ENCODE data around the gene FRMD4A. TPM values are rescaled to one million over a fixed set of nuclear protein-coding genes. Genes with fewer than 3 reads are reported as not detected.
"Not testable (repeated sequence)": the region's sequence is repeated elsewhere in the genome, so short reads cannot be mapped to it uniquely, and the experiment has no call there.

The FRMD4A gene
- total RNA-seq, 1 experiment from 2014 or later: not detected

DNA sequence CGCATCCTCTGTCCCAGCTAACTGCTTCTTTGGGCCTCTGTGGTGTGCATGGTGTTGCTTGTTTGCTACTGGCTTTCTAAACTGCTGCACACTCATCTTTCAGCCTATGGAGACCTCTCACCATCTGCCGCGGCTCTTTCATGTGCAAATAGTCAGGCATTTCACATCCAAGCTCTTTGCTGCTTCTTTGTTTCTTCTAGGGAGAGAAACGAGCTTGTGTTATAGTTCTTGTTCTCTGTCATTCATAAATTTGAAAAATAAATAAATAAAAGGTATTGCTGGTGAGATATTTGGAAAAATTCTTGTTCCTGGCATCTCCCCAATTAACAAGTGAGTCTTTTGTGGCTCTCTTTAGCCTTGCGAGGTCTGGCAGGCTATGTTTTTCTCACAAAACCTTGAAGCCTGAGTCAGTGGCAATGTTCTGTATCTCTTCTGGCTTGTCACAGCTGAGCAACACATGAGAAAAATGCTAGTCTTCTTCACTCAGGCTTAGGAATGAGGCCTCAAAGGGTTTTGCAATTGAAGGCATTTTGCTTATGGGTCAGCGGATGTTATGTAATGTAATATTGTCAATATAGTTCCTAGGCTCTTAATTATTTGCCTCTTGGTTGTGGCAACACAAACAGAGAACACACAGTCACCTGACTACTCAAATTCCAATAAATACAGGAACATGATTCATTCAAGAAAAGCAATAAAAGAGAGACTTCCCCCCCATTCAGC lies 274.0 kb downstream of the FRMD4A start:
- no peak for DNase-seq (ENCODE audit: low spot score)

DNA sequence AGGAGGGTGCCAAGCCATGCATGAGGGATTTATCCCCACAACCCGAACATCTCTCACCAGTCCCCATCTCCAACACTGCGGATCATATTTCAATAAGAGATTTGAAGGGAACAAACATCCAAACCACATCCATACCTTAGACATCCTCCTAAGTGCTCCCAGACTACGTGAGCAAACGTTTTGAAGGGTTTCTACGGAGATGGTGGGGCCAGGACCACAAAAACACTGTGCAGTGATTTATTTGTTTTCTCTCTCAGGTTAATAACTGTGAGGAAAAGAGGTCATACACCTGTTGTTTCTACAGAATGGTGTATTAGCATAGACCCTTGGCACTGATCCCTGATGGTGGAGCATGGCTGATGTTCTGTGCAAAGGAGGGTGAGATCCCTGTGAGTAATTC lies 277.8 kb downstream of the FRMD4A start:
- no peak for DNase-seq (ENCODE audit: low spot score)

DNA sequence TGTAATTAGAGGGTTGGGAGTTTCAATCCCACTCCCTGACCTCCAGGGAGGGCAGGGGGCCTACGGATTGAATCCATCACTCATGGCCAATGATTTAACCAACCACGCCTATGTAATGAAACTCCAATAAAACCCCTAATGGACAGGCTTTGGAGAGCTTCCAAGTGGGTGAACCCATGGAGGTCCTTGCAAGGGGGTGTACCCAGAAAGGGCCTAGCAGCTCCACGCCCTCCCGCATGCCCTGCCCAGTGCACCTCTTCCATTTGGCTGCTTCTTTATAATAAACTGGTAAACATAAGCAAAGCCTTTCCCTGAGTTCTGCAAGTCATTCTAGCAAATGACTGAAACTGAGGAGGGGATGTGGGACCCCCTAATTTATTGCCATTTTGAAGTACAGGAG lies 280.1 kb downstream of the FRMD4A start:
- no peak for DNase-seq (ENCODE audit: low spot score)

DNA sequence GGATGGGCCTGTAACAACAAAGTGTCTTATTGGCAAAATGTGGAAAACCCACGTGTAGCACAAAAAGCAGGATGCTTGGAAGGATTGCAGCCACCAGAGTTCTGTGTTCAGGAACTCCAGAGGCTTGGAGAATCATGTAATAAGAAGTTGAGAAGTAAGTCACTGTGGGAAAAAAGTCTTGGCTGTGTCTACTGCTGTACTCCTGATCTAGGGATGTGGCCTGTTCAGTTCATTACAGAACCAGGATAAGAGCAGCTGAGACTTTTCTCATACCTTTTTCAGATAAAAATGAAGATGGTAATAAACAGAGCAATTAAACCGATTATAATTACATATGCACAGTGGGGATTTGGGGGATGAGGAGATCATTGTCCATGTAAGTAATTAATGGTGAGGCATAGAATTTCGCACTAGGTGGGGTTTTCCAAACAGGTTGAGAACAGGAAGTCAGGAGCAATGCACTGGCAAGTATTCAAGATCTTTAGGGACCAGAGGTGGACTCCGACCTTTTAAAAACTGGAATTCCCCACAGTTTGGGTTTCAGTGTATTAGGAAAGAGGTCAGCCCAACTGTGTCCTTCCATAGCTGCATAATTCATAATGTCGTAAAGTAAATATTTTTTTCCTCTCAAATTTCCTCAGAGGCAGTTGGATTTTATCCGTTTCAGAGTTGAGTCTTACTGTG lies 281.7 kb downstream of the FRMD4A start:
- no peak for DNase-seq (ENCODE audit: low spot score)

DNA sequence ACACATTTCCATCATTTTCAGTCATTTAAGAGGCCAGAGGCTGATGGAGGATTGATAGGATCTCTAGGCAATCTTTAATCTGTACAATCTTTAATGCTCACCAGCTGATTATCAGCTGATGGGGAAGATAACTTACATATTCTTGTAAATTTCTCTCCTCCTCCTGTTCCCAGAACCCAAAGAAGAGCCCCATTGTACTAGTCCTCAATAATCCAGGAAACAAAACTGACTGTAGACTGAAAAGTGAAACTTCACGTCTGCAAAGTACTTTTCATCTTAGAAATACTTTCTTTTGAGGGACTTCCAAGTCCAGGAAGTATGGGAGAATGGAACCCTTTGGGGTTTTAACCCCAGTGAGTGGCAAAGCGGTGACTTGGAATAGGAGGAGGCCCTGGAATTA lies 283.3 kb downstream of the FRMD4A start:
- no peak for DNase-seq (ENCODE audit: low spot score)

DNA sequence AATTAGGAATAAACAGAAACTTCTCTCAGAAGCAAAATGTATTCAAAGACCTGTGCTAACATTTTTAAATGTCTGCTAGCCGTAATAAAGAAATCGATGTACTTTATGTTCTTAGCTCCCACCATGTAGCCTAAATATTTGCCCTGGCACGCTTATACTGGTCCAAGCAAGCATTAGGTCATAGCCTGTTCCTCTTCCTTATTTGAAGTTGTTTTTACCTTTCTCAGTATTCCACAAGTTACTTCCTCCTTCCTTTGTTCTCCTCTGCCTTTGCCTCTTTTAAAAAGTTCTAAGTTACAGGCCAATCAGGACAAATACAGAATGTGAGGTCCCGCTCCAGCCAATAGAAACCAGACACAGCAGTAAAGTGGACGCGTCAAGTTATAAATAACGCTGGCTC lies 288.7 kb downstream of the FRMD4A start:
- DNase-seq (ENCODE audit: low spot score): not testable (repeated sequence)

DNA sequence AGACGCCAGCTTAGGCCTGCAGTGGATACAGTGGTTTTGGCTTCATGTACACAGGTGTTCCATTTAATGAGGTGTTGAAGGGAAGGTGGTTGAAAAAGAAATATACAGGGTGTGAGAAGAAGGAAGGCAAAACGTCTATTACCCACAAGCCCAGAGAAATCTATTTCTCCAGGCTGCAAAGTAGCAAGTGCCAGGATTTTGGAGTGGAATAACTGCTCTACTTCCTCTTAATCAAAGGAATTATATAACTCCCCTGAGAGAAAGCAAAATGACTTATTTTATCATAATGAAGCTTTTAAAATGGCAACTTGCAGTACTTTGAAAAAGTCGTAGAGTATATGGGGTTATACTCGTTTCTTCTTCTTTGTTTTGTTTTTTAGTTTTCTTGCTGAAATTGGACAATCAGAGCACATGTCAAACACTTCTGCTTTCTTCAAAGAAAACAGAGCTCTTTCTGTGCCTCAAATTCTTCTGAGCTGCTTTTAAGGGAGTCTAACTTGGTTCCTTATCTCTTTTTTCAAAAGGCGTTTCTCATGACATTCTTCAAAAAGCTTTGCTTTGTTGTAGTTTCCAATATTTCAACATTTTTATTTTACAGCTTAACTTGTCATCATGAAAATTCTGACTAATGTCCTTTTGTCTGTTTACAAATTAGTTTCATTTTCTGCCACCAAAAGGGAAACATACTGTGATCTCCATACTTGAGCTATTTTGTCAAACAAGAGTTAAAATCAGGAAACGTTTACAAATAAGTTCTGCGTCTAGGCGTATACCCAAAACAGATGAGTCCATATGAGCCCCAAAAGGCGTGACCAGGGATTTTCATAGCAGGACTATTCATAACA lies 289.7 kb downstream of the FRMD4A start:
- no peak for DNase-seq (ENCODE audit: low spot score)

DNA sequence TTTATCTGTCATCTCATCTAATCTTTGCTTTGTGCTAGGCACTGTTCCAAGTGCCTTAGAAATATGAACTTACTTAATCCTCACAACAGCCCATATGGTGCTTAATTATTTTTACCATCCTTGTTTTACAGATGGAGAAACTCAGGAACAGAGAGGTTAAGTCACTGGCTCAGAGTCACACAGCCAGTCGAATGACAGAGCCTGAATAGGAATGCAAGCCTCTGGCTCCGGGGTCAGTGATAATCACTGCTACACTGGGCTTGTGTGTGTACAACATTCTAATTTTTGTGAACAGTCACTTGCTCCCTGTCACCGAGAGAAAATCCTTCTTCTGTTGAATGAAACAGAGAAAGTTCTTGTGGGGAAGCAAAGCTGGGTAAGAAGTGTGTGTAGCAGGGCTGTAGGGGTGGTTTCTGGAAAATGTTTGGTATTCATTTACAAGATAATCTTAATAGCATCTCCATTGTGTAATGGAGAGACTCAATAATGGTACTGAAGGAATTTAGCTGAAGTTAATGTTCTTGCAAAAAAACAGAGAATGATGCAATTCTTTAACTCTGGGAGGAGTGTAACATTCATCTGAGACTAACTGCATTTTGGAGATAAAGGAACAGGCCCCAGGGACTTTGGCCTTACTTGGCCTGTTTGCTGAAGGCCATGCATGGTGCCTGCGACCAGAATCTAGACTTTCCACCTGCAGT lies 290.6 kb downstream of the FRMD4A start:
- DNase-seq (ENCODE audit: low spot score): no peak

DNA sequence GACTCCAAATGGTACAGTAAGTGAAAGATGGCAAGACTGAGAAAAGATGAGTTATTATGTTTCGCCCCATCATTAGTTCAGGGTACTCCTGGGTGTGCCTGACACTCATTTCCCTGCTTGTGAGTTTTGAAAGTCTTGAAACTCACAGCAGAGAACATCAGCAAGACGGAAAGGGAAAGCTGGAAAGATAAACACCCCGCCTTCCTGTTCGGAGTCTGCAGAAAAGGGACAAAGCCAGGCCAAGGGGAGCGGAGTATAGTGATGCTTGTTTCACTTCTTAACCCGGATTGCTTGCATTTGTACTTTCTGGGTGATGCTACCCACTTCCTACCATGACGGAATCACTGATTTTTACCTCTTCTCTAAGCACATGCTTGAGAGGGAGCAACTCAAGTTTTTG lies 294.5 kb downstream of the FRMD4A start:
- DNase-seq (ENCODE audit: low spot score): no peak

DNA sequence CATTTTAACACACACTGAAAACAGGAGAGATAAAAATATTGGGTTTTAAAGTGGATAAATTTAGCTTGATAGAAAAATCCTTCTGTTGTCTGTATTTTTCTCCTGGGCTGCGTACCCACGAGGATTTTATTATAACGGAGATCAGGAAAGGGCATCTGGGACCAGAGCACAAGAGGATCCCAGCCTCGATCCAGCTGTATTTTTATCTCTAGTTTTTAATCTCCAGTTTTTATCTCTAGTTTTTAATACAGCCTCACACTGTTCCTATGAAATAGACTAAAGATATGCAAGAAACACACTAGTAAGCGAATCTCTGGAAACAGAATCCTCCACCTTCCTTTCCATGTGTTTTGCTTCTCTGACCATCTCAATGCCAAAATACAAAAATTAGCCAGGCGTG lies 295.2 kb downstream of the FRMD4A start:
- DNase-seq (ENCODE audit: low spot score): no peak

DNA sequence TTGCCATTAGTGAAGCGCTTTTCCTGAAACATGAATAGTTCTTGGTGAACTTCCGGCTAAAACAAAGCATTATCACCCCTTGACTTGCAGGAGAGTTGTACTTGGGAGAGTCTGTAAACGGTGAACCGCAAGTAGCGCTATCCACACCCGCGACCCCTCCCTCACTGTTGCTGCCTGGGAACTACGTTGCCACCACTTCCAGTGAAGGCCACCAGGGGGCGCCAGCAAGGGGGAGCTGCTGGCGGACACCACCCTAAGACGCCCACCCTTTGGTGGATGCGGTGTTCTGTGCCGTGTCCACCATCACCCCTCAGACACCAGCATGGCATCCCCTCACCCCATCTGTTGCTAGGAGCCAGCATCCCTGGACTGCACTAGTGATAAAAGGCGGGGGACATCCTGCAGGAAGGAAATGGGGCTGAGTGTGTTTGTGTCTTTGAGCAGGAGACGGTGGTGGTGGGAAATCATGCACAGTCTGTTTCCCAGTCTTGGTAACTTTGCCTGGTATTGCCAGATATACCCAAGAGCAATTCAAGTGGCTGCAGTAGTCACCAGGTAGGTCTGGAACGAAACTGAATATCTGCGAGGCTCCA lies 298.2 kb downstream of the FRMD4A start:
- peak; percentile 2 for DNase-seq (ENCODE audit: low spot score)

DNA sequence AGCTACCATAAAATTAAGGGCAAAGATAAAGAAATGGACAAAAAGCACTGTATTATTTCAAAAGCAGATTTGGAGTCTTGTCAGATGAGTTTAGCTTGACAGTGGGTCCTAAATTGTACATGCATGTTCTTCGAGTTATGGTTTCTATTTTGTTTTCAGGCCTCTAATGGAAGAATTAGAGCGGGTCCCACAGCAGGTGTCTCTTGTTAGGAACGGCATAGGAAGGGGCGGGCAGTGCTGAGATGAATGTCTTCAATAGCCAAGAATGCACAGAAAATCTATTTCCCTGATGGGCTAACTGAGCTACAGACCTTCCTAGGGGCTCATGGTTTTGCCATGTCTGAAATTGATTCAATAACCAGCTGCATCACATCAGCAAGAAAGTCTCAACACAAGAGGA lies 304.4 kb downstream of the FRMD4A start:
- DNase-seq (ENCODE audit: low spot score): no peak

DNA sequence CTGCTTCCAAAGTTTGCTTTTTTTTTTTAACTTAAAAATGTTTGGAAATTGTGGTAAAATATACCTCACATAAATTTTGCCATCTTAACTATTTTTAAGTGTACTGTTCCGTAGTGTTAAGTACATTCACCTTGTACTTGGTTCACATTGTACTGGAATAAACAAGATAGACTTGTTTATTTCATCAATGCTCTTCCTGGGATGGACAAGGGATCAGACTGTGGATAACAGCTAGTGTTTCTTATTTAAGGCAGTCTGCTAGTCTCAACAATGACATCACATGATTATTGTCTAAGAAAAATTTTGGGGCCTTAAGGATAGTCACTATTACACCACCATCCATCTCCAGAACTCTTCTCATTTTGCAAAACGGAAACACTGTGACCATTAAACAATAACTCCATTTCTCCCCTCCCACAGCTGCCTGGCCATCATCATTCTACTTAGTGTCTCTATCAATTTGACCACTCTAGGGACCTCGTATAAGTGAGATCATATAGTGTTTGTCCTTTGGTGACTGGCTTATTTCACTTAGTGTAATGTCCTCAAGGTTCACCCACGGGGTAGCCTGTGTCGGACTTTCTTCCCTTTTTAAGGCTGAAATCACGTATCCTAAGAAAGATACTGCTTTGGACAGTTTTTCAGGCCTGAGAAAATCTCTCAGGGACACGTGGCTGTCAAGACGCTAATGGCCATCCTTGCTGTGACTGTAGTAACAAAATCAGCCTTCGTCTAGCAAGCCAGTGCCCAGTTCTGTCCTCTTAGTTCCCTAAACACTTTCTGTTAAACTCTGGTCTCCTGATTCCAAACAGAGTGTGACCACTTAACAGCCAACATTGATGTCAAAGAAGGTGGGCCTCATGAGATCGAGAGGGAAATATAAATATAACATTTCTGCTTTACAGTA lies 305.2 kb downstream of the FRMD4A start:
- no peak for DNase-seq (ENCODE audit: low spot score)

DNA sequence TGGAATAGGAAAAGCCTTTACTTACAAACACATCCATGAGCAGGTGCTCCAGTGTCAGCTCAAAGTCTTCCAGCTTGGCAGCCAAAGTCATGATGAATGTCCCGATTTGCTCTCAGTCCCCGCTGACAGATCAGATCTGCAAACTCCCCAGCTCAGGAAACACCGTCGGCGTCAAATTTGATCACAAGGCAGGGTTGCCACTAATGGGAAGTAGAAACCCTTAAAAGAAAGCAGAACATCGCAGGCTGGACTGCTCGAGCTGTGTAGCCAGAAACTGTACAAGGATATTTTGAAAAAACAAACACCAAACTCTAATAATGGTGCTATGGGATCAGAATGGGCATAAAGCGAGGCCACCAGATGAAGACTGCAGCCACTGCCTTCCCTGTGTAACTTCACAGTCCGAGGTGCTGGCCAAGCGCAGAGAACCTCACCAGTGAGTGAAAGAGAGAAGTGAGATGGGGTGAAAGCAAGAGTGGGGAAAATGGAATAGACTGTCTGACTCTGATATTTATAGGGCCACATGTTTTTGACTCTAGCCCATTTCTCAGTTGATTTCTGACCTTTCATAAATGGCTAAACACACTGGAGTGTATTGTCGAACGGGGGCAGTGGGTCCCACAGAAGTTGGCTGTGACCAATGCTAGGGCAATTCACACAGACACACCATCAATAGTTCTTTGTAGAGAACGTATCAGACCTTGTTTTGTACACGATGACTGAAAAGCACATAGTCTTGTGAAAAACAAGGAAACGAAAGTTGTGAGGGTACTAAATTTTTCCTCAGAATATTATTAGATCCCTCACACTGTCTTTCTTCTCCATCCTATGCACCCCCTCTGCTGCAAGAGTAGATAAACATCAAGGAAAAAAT lies 306.2 kb downstream of the FRMD4A start:
- DNase-seq (ENCODE audit: low spot score): no peak

DNA sequence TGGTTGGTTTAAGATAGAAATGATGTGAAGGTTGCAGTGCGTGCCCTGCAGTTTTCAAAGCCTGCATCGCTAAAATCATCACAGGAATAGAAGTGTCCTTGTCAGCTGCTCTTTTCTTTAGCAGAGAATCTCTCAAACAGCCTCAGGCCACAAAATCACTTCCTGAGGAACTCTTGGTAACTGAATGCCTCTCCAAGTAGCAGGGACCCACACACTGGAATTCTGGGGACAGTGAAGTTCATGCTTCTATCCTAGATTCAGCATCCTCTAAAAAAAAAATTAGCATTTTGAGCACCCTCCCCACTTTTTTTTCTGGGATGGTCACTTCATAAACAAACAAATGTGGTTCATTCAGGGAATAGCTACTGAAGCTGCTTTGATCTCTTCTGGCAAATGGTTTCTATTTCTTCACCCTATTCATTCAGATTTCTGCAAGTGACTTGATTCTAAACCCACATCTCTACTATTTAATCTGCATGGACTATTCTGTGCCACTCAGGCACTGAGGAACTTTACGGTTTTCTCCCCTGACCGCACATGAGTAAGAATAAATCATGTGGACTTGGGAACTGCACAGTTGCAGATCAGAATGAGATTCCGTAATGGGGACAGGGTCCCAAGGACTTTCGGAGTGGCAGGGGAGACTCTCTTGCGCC lies 306.9 kb downstream of the FRMD4A start:
- DNase-seq (ENCODE audit: low spot score): no peak

DNA sequence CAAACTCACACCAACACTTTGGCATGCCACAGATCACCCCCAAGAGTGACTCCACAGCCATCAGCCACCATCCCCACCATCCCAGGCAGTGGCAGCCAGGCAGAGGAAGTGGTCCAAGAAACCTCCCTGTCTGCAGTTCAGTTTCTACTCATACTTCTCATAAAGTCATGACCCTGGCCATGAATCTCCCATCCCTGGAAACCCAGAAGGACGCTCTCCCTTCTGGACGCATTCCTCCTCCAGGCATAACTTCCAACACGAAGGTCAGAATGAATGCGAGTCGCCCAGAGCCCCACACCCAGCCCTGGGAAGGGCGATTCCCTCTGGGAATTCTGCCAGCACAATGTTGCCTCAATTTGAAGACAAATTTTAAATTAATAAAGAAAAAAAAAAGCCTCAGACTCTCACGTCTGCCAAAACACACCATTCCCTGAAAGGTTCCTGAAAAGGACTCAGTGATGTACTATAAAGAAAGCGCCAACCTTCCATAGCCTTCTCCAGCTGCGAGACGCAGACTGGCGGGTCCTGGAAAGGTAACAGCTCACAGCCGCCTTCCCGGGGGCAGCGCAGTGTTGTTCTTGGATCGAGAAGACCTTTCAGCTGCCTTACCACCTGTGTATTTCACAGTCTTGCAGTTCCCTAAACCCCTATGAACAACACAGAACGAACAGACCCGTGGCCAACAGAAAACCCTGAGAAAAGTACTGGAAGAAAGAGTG lies 307.6 kb downstream of the FRMD4A start:
- DNase-seq (ENCODE audit: low spot score): no peak

DNA sequence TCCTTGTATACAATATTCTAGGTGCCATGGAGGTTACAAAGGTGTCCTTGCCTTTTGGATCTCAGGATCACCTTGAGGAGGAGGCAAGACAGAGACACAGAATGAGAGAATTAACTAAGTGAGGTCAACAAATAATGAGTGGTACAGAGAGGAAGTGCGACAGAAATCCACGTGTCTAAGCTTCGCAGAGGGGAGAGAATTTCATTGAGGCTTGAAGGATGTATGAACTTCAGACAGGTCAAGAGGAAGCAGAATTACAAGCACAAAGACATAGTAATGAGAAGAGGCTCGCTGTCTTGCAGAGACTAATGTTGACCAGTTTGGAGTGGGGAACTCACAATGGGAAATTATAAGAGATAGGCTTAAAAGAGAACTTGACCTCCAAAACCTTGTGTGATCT lies 308.7 kb downstream of the FRMD4A start:
- no peak for DNase-seq (ENCODE audit: low spot score)

DNA sequence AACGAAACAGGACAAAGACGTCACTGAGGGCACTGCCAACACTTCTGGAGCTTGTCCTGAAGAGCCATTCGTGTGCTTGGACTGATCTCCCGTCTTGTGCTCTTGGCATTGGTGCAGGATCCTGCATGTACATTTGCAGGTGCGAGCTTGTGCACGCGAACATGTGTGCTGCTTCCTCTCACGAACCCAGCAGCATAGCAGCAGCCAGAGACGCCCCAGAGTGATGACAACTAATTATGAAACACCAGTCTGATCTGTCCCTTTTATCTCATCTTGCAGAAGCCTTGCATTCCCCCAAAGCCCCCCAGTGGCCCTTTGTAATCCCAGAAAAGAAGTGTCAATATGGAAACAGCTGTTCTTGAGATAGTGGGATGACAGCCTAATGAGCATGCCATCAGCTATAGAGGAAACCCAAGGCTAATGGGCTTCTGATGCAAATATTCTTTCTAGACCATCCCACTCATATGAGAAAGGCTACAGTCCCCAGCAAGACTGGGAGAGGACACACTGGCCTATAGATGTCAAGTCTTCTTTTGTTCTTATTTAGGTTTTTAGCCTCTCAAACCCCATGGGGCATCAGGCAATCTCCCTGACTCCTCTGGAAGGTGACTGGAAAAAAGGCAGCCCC lies 310.6 kb downstream of the FRMD4A start:
- no peak for DNase-seq (ENCODE audit: low spot score)

All from HT-29 (cell line).